ENCODE measurements around the gene NXT1. TPM values are rescaled to one million over a fixed set of nuclear protein-coding genes. Genes with fewer than 3 reads are reported as not detected.
A peak's percentile ranks its signal among the peaks of the same experiment; 100 is the strongest.

The NXT1 gene
- total and polyA plus RNA-seq, 10 of the 15 experiments (the other 5 are each of a cell fraction or from before 2014, with no cell fraction given): 10.2 to 66.7 (median 44.0) TPM

GRCh38 chr20:23362392-23363256 is 12.0 kb downstream of the NXT1 start:
- H2AFZ ChIP-seq (ENCODE audit: control insufficient read depth, low read depth, low read length): peak overlapping the region; percentile 78
- ATAC-seq (peak; percentile 27), FAIRE-seq (no peak), DNase-seq (ENCODE audit: low read depth, low spot score) (no peak)
- peak overlapping the region; percentile 82 for H3K9ac ChIP-seq (ENCODE audit: control insufficient read depth, insufficient read depth, low read length)
- ChIA-PET POLR2A (interaction anchor here (1.2 to 1.6 kb wide), 2 partner anchors 10 to 57 kb away, joined by 4 read pairs; no protein-coding TSS in a partner anchor), CTCF (interaction anchor here (0.6 to 2.7 kb wide), 2 partner anchors 12 to 30 kb away, joined by 3 to 11 read pairs; partner anchors contain the start of gene NXT1), SMC1A (ENCODE audit: uncharacterized antibody, unreplicated experiment) (no interaction called here), RAD21 (ENCODE audit: unreplicated experiment) (interaction anchor here (3.6 kb wide), 1 partner anchor 12 kb away, joined by 11 read pairs; the partner anchor contains the start of gene NXT1)
- H3K36me3 ChIP-seq (ENCODE audit: control insufficient read depth in 2 of 2, insufficient read depth in 2 of 2, low read length in 1 of 2): peaks cover 4 to 7% of the 10 kb centered on the region in 2 experiments
- in situ Hi-C loops (cut with MboI): loop anchor here (25.0 kb wide), 2 partner anchors 1700 to 1900 kb away; partner anchors contain the start of gene ACSS1
- peak overlapping the region; percentile 80 for H3K27ac ChIP-seq (ENCODE audit: control insufficient read depth, insufficient read depth)
- WGBS (ENCODE audit: insufficient coverage, insufficient replicate concordance, low lambda C conversion rate, missing lambda C conversion rate): under 1% methylated on average over 42 of the region's 50 CpGs
- H4K20me1 ChIP-seq (ENCODE audit: control insufficient read depth, insufficient read depth): no peaks in the 10 kb centered on the region
- no peaks in the 10 kb centered on the region for H3K9me3 ChIP-seq (replicated peaks; ENCODE audit: control insufficient read depth, insufficient read depth, low read length)
- BruUV-seq (replicated peaks): no TSS peak
- peaks cover 23% of the 10 kb centered on the region for H3K4me1 ChIP-seq (ENCODE audit: control insufficient read depth, insufficient read depth, low read length)
- intact Hi-C loops (cut with micrococcal nuclease; ENCODE audit: unreplicated experiment): loop anchor here (1.0 to 5.0 kb wide), 2 partner anchors 58 to 265 kb away; no protein-coding TSS in a partner anchor
- peak overlapping the region; percentile 90 for H3K4me2 ChIP-seq (ENCODE audit: control insufficient read depth, insufficient read depth)
- peaks cover 58% of the 10 kb centered on the region for H3K79me2 ChIP-seq (ENCODE audit: control insufficient read depth, insufficient read depth, low read length)
- H3K4me3 ChIP-seq: peak overlapping the region; percentile 81
- no peaks in the 10 kb centered on the region for H3K27me3 ChIP-seq (replicated peaks in 1 of 2; ENCODE audit: control insufficient read depth in 2 of 2, insufficient read depth in 2 of 2, low read length in 1 of 2)
- TF ChIP-seq CREM (IDR thresholded peaks at IDR 0.05; ENCODE audit: low read depth) (0 out of 2 replicates have a peak, but pooled peaks have one; percentile 21), ATF2 (IDR thresholded peaks at IDR 0.05; ENCODE audit: low read length) (no peak), KLF5 (IDR thresholded peaks at IDR 0.05; ENCODE audit: partially characterized antibody) (no peak), SIN3A (IDR thresholded peaks at IDR 0.05; ENCODE audit: low read depth, low read length) (no peak), BACH1 (IDR thresholded peaks at IDR 0.05; ENCODE audit: borderline replicate concordance) (no peak), CTCF (IDR thresholded peaks at IDR 0.05 in 2 of 3, conservative IDR thresholded peaks at IDR 0.05 in 1 of 3; ENCODE audit: control insufficient read depth in 2 of 3, extremely low read depth in 1 of 3, insufficient read depth in 1 of 3, low read depth in 3 of 3, low read length in 3 of 3) (peak in 1 of 3 experiments; percentile 22; a peak in 2 of 6 replicates), SREBF1 (IDR thresholded peaks at IDR 0.05; ENCODE audit: low read length) (no peak), SIX5 (IDR thresholded peaks at IDR 0.05; ENCODE audit: low read depth, low read length, severe bottlenecking) (no peak), ZBTB40 (IDR thresholded peaks at IDR 0.05; ENCODE audit: borderline replicate concordance) (no peak), IKZF1 (conservative IDR thresholded peaks at IDR 0.05) (no peak), DPF2 (IDR thresholded peaks at IDR 0.05) (0 out of 2 replicates have a peak, but pooled peaks have one; percentile 12), HCFC1 (IDR thresholded peaks at IDR 0.05; ENCODE audit: low read length) (no peak), ELK1 (IDR thresholded peaks at IDR 0.05; ENCODE audit: low read depth, low read length) (no peak)

Measured in GM12878 (cell line).